Measurements from ENCODE around the gene TOR1B. TPM values are rescaled to one million over a fixed set of nuclear protein-coding genes. Genes with fewer than 3 reads are reported as not detected.

Gene TOR1B
- polyA plus RNA-seq, 1 of the 3 experiments (the other 2 are of a cell fraction), result 37.4 TPM

DNA sequence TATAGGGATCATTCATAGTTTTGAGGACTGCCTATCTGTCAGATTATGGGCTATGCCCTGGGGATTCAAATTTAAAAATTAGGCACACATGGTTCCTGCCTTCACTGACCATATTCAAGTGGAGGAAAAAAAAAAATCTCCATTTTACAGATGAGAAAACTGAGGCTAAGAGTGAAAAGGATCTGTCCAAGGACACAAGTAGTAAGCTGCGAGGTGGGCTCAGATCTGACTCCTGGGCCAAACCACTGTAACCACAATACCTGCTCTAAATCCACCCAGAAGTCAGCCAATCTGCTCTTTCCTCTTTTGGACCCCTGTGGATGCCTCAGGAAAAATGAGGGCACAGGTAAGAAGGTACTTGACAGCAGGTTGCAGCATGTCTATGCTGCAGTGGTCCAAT is 23.8 kb downstream of the TOR1B start:
- H2AFZ ChIP-seq (ENCODE audit: low read depth), result no peak overlapping the region
- 91% methylated on average over 1 of the region's 1 CpG for WGBS (ENCODE audit: low lambda C conversion rate)
- ChIA-PET CTCF (interaction anchor here (0.9 kb wide), 1 partner anchor 146 kb away, joined by 3 read pairs; no protein-coding TSS in a partner anchor), POLR2A (interaction anchor here (1.1 kb wide), 1 partner anchor 8 kb away, joined by 5 read pairs; no protein-coding TSS in a partner anchor)
- no peak overlapping the region for H3K4me2 ChIP-seq
- H3K27me3 ChIP-seq (ENCODE audit: insufficient read depth), result no peaks in the 10 kb centered on the region
- H3K27ac ChIP-seq (ENCODE audit: low read depth in 2 of 2, low read length in 1 of 2), result no peak overlapping the region
- TF ChIP-seq RCOR1 (IDR thresholded peaks at IDR 0.05; ENCODE audit: low read length) (no peak), POLR2AphosphoS5 (IDR thresholded peaks at IDR 0.05; ENCODE audit: low read depth, low read length) (no peak), ELF1 (IDR thresholded peaks at IDR 0.05) (no peak), RFX5 (IDR thresholded peaks at IDR 0.05; ENCODE audit: low read length) (no peak), JUND (IDR thresholded peaks at IDR 0.05) (no peak), EP300 (IDR thresholded peaks at IDR 0.05; ENCODE audit: borderline replicate concordance in 1 of 2, low read depth in 1 of 2, low read length in 1 of 2) (no peak), TEAD4 (IDR thresholded peaks at IDR 0.05; ENCODE audit: borderline replicate concordance, insufficient read depth) (no peak), SIN3A (IDR thresholded peaks at IDR 0.05; ENCODE audit: borderline replicate concordance, low read depth, low read length) (no peak)
- TF ChIP-seq, protein P1, sequence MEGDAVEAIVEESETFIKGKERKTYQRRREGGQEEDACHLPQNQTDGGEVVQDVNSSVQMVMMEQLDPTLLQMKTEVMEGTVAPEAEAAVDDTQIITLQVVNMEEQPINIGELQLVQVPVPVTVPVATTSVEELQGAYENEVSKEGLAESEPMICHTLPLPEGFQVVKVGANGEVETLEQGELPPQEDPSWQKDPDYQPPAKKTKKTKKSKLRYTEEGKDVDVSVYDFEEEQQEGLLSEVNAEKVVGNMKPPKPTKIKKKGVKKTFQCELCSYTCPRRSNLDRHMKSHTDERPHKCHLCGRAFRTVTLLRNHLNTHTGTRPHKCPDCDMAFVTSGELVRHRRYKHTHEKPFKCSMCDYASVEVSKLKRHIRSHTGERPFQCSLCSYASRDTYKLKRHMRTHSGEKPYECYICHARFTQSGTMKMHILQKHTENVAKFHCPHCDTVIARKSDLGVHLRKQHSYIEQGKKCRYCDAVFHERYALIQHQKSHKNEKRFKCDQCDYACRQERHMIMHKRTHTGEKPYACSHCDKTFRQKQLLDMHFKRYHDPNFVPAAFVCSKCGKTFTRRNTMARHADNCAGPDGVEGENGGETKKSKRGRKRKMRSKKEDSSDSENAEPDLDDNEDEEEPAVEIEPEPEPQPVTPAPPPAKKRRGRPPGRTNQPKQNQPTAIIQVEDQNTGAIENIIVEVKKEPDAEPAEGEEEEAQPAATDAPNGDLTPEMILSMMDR (IDR thresholded peaks at IDR 0.05), result no peak
- peaks cover 20% of the 10 kb centered on the region for H3F3A ChIP-seq (replicated peaks; ENCODE audit: insufficient read depth)
- peaks cover 42 to 47% of the 10 kb centered on the region in 2 experiments for H3K36me3 ChIP-seq (replicated peaks in 1 of 2; ENCODE audit: control insufficient read depth in 1 of 2, insufficient read depth in 2 of 2, low read length in 1 of 2)
- H3K9me2 ChIP-seq, result no peaks in the 10 kb centered on the region
- H4K20me1 ChIP-seq (ENCODE audit: insufficient read depth), result no peaks in the 10 kb centered on the region
- peaks cover 0 to 7% of the 10 kb centered on the region in 2 experiments; a peak in 1 of 4 replicates for H3K4me1 ChIP-seq (ENCODE audit: control insufficient read depth in 1 of 2, insufficient read depth in 2 of 2, low read depth in 1 of 2, low read length in 1 of 2)
- H3K9ac ChIP-seq, result no peak overlapping the region
- no peak for DNase-seq
- H3K4me3 ChIP-seq (ENCODE audit: low read depth in 2 of 2, low read length in 1 of 2), result no peak overlapping the region
- no peaks in the 10 kb centered on the region for H3K9me3 ChIP-seq
- peaks cover 14% of the 10 kb centered on the region for H3K79me2 ChIP-seq (ENCODE audit: insufficient read depth)

DNA sequence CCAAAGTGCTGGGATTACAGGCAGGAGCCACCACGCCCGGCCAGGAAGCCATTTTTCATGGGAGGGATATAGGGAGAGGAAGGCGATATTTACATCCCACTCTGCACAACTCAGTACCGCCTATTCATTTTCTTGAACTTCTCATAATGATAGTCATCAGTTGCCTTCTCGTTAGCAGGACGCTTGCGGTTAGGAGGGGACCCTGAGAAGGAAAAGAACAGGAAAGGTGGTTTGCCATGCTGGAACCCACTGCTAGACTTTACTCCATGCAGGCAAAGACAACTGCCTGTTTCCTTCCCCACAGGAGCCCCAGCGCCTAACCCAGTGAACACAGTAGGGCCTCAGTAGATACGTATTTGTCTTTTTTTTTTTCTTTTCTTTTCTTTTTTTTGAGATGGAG is 25.1 kb downstream of the TOR1B start:
- 94% methylated on average over 9 of the region's 9 CpGs for WGBS (ENCODE audit: low lambda C conversion rate)
- Histone ChIP-seq H3K27me3 (ENCODE audit: insufficient read depth) (no peaks in the 10 kb centered on the region), H3K9me3 (no peaks in the 10 kb centered on the region), H3K9ac (no peak overlapping the region), H3K9me2 (no peaks in the 10 kb centered on the region), H4K20me1 (ENCODE audit: insufficient read depth) (no peaks in the 10 kb centered on the region), H2AFZ (ENCODE audit: low read depth) (no peak overlapping the region), H3K79me2 (ENCODE audit: insufficient read depth) (peaks cover 5% of the 10 kb centered on the region), H3K27ac (ENCODE audit: low read depth in 2 of 2, low read length in 1 of 2) (no peak overlapping the region), H3K4me1 (ENCODE audit: control insufficient read depth in 1 of 2, insufficient read depth in 2 of 2, low read depth in 1 of 2, low read length in 1 of 2) (no peaks in the 10 kb centered on the region), H3K36me3 (replicated peaks in 1 of 2; ENCODE audit: control insufficient read depth in 1 of 2, insufficient read depth in 2 of 2, low read length in 1 of 2) (peaks cover 40 to 47% of the 10 kb centered on the region in 2 experiments), H3K4me3 (ENCODE audit: low read depth in 2 of 2, low read length in 1 of 2) (no peak overlapping the region), H3F3A (replicated peaks; ENCODE audit: insufficient read depth) (peaks cover 20% of the 10 kb centered on the region), H3K4me2 (no peak overlapping the region)
- CTCF ChIA-PET, result no interaction called here
- no peak for DNase-seq
- POLR2A ChIA-PET, result interaction anchor here (1.4 kb wide), 1 partner anchor 11 kb away, joined by 3 read pairs; no protein-coding TSS in a partner anchor
- TF ChIP-seq RXRA (IDR thresholded peaks at IDR 0.05; ENCODE audit: borderline replicate concordance, low read depth) (no peak), NFIC (IDR thresholded peaks at IDR 0.05; ENCODE audit: borderline replicate concordance) (no peak), CHD2 (IDR thresholded peaks at IDR 0.05; ENCODE audit: low read length, partially characterized antibody) (no peak)
- TF ChIP-seq, protein P1 (IDR thresholded peaks at IDR 0.05), result no peak
